Caco-2 (cell line): ENCODE data around the gene SNPH. TPM values are rescaled to one million over a fixed set of nuclear protein-coding genes. Genes with fewer than 3 reads are reported as not detected.

Experiments used
- BruUV-seq: library from RNA; stranded (reverse); fragments of 400-500 nt; replicated peaks from 2 replicates; lab custom pipeline; 2021; lab: Mats Ljungman, UMichigan
- CTCF ChIA-PET: fragments of 300-600 bp; sonication (Branson Sonifier 250); formaldehyde crosslinking; loops from one replicate; lab custom pipeline; 2022; ENCODE audit warnings: antibody characterized with exemption; lab: Charles Lee
- POLR2A ChIA-PET: fragments of 300-600 bp; sonication (Branson Sonifier 250); formaldehyde crosslinking; loops from one replicate; lab custom pipeline; 2022; ENCODE audit warnings: antibody characterized with exemption; lab: Charles Lee
- DNase-seq, 2 experiments: peaks; one replicate each; pipeline versions ENCODE4 v3.0.0 to v3.0.0-alpha.2; 2020 to 2022
- H3K27me3 ChIP-seq: replicated peaks from 2 replicates; pipeline ENCODE4 v1.6.0; 2011; ENCODE audit warnings: low read length; ENCODE audit not compliant: control insufficient read depth, insufficient read depth
- H3K36me3 ChIP-seq: 2 replicates; pipeline ENCODE4 v1.5.1; 2011; ENCODE audit warnings: low read length; ENCODE audit not compliant: control insufficient read depth, insufficient read depth
- H3K4me1 ChIP-seq: fragments of 250-450 bp; sonication (Bioruptor Pico); 2 replicates; pipeline ENCODE4 v1.5.1; 2020; ENCODE audit warnings: mild to moderate bottlenecking
- H3K4me3 ChIP-seq: 2 replicates; pipeline ENCODE4 v1.5.1; 2011; ENCODE audit warnings: low read depth, mild to moderate bottlenecking, control low read depth, low read length
- H3K9me3 ChIP-seq: fragments of 250-450 bp; sonication (Bioruptor Pico); 2 replicates; pipeline ENCODE4 v1.5.1; 2020; ENCODE audit warnings: mild to moderate bottlenecking, moderate library complexity
- H3K27ac Mint-ChIP-seq: one replicate; pipeline ENCODE4 v1.8.0; 2022; ENCODE audit warnings: mixed read lengths; ENCODE audit not compliant: unreplicated experiment
- H3K27me3 Mint-ChIP-seq: one replicate; pipeline ENCODE4 v1.8.0; 2022; ENCODE audit warnings: mixed read lengths; ENCODE audit not compliant: insufficient read depth, unreplicated experiment
- H3K36me3 Mint-ChIP-seq: one replicate; pipeline ENCODE4 v1.8.0; 2022; ENCODE audit warnings: mild to moderate bottlenecking, mixed read lengths; ENCODE audit not compliant: insufficient read depth, unreplicated experiment
- H3K4me1 Mint-ChIP-seq: one replicate; pipeline ENCODE4 v1.8.0; 2022; ENCODE audit warnings: low read depth, mixed read lengths; ENCODE audit not compliant: unreplicated experiment
- H3K4me3 Mint-ChIP-seq: one replicate; pipeline ENCODE4 v1.8.0; 2022; ENCODE audit warnings: mild to moderate bottlenecking, moderate library complexity, mixed read lengths; ENCODE audit not compliant: unreplicated experiment
- H3K9me3 Mint-ChIP-seq: one replicate; pipeline ENCODE4 v1.8.0; 2022; ENCODE audit warnings: mixed read lengths; ENCODE audit not compliant: unreplicated experiment
- intact Hi-C: fragments of 100-400 bp; cut with micrococcal nuclease; formaldehyde crosslinking; loops from one replicate; pipeline ENCODE4 v1.10.0; 2022; ENCODE audit not compliant: unreplicated experiment
- total RNA-seq: library from RNA; stranded (reverse); gene quantifications from 2 replicates; pipeline ENCODE4 v1.2.3, GENCODE V29; 2022
- TF ChIP-seq, protein P1 (sequence below), 2 experiments: fragments of 200-600 bp in 1 of 2; IDR thresholded peaks; 1 replicate in 1 of 2; 2 replicates in 1 of 2; pipeline versions ENCODE4 v1.5.1 to v1.8.0; 2011 to 2022; ENCODE audit warnings: antibody characterized with exemption in 1 of 2, control low read depth in 1 of 2, inconsistent platforms in 1 of 2, low read depth in 1 of 2, low read length in 1 of 2, mild to moderate bottlenecking in 1 of 2, moderate library complexity in 1 of 2; ENCODE audit not compliant: insufficient read depth in 1 of 2, severe bottlenecking in 1 of 2, unreplicated experiment in 1 of 2

The SNPH gene
- total RNA-seq, 1 experiment from 2014 or later, result 0.36 TPM

- Mint-ChIP-seq H3K9me3 (no peaks in the 10 kb centered on the region), H3K4me3 (no peak overlapping the region), H3K36me3 (no peaks in the 10 kb centered on the region), H3K27me3 (peaks cover 8% of the 10 kb centered on the region), H3K27ac (no peak overlapping the region), H3K4me1 (no peaks in the 10 kb centered on the region)
- CTCF ChIA-PET, result no interaction called here
- Histone ChIP-seq H3K4me1 (no peaks in the 10 kb centered on the region), H3K9me3 (no peaks in the 10 kb centered on the region), H3K27me3 (no peaks in the 10 kb centered on the region), H3K36me3 (no peaks in the 10 kb centered on the region), H3K4me3 (no peak overlapping the region)
- POLR2A ChIA-PET, result no interaction called here
- intact Hi-C loops, result no loop called here
- TF ChIP-seq, protein P1, sequence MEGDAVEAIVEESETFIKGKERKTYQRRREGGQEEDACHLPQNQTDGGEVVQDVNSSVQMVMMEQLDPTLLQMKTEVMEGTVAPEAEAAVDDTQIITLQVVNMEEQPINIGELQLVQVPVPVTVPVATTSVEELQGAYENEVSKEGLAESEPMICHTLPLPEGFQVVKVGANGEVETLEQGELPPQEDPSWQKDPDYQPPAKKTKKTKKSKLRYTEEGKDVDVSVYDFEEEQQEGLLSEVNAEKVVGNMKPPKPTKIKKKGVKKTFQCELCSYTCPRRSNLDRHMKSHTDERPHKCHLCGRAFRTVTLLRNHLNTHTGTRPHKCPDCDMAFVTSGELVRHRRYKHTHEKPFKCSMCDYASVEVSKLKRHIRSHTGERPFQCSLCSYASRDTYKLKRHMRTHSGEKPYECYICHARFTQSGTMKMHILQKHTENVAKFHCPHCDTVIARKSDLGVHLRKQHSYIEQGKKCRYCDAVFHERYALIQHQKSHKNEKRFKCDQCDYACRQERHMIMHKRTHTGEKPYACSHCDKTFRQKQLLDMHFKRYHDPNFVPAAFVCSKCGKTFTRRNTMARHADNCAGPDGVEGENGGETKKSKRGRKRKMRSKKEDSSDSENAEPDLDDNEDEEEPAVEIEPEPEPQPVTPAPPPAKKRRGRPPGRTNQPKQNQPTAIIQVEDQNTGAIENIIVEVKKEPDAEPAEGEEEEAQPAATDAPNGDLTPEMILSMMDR (IDR thresholded peaks at IDR 0.05; ENCODE audit: insufficient read depth in 1 of 2, low read depth in 1 of 2, low read length in 1 of 2, severe bottlenecking in 1 of 2, unreplicated experiment in 1 of 2), result peak; percentile 23 to 42
- DNase-seq, result peak; percentile 56 to 64
- no TSS peak for BruUV-seq
These were observed 33.4 kb downstream of the SNPH start for GRCh38 chr20:1299522-1299921.

DNA sequence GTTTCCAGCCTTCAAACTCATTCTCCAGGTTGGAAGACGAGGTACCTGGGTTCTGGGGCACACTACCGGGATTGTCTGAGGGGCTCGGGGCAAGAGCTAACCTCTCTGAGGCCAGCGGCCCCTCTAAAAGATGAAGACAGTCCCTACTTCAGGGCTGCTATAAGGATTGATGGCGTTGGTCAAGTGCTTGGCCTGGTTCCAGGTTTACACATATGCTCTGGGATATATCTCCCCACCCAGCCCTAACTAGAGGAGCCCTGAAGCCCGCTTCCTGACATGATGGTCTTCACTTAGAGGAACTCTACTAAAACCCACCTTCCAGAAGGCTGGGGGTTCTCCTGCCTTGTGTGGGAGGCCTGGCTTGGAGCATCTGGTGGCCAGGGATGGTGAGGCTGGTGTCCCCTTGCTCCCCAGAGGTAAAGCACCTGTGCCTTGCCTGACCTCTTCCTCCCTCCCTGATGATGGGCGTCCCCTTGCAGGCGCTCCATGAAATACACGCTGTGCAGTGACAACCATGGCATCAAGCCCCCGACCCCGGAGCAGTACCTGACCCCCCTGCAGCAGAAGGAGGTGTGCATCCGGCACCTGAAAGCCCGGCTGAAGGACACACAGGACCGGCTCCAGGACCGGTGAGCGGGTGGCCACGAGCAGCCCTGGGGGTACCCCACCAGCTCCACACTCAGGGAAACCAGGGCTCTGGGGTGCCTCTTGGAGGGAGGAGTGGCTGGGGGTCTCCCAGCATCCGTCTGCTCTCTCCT lies 34.2 kb downstream of the SNPH start:
- peaks cover 8% of the 10 kb centered on the region for H3K27me3 Mint-ChIP-seq
- CTCF ChIA-PET, result no interaction called here
- no peak for DNase-seq
- TF ChIP-seq, protein P1 (IDR thresholded peaks at IDR 0.05; ENCODE audit: insufficient read depth in 1 of 2, low read depth in 1 of 2, low read length in 1 of 2, severe bottlenecking in 1 of 2, unreplicated experiment in 1 of 2), result no peak
- BruUV-seq, result no TSS peak
- no peak overlapping the region for H3K27ac Mint-ChIP-seq
- H3K4me1 ChIP-seq, result no peaks in the 10 kb centered on the region
- H3K27me3 ChIP-seq, result no peaks in the 10 kb centered on the region
- POLR2A ChIA-PET, result no interaction called here
- no peaks in the 10 kb centered on the region for H3K36me3 Mint-ChIP-seq
- H3K9me3 Mint-ChIP-seq, result no peaks in the 10 kb centered on the region
- no peaks in the 10 kb centered on the region for H3K9me3 ChIP-seq
- no peak overlapping the region for H3K4me3 ChIP-seq
- H3K36me3 ChIP-seq, result no peaks in the 10 kb centered on the region
- no peaks in the 10 kb centered on the region for H3K4me1 Mint-ChIP-seq
- intact Hi-C loops, result no loop called here
- no peak overlapping the region for H3K4me3 Mint-ChIP-seq

DNA sequence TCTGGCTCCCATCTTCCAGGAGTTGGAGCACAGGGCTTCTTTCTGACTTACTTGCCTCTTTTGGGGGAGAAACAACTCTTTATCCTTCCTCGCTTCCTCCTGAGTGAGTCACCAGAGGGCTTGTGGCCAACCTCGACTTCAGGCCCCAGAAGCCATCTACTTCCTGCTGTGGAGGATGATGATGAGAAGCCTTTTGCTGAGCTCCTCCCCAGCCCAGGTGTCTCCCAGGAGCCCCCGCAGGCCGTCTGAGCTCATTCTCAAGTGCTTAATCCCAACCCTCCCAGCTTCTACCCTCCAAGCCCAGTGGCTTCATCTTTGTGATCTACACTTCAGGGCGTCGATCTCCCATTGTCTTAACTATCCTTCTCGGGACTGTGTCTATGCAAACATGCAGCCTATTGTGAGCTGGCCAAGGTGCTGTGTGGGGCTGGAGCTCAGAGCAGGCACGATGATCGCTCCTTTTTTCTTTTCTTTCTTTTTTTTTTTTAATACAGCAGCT lies 35.0 kb downstream of the SNPH start:
- Mint-ChIP-seq H3K4me3 (no peak overlapping the region), H3K27ac (no peak overlapping the region), H3K4me1 (no peaks in the 10 kb centered on the region), H3K9me3 (no peaks in the 10 kb centered on the region), H3K36me3 (no peaks in the 10 kb centered on the region), H3K27me3 (peaks cover 8% of the 10 kb centered on the region)
- TF ChIP-seq, protein P1 (IDR thresholded peaks at IDR 0.05; ENCODE audit: insufficient read depth in 1 of 2, low read depth in 1 of 2, low read length in 1 of 2, severe bottlenecking in 1 of 2, unreplicated experiment in 1 of 2), result no peak
- CTCF ChIA-PET, result interaction anchor here (0.8 kb wide), 1 partner anchor 12 kb away, joined by 3 read pairs; no protein-coding TSS in a partner anchor
- no peak for DNase-seq
- H3K4me3 ChIP-seq, result no peak overlapping the region
- intact Hi-C loops, result no loop called here
- BruUV-seq, result no TSS peak
- H3K27me3 ChIP-seq, result no peaks in the 10 kb centered on the region
- H3K4me1 ChIP-seq, result no peaks in the 10 kb centered on the region
- no peaks in the 10 kb centered on the region for H3K9me3 ChIP-seq
- POLR2A ChIA-PET, result no interaction called here
- H3K36me3 ChIP-seq, result no peaks in the 10 kb centered on the region
